BJ (cell line): Measurements from ENCODE around the gene ASB16. TPM values are rescaled to one million over a fixed set of nuclear protein-coding genes. Genes with fewer than 3 reads are reported as not detected.

Source experiments
- CTCF ChIA-PET: fragments of 350-600 bp; formaldehyde crosslinking; extraction: SDS; loops from one replicate; lab custom pipeline; 2021; ENCODE audit warnings: antibody characterized with exemption, inconsistent platforms; lab: Yijun Ruan, JAX
- POLR2A ChIA-PET: fragments of 300-600 bp; sonication (Branson Sonifier 250); formaldehyde crosslinking; extraction: SDS; loops from one replicate; lab custom pipeline; 2021; ENCODE audit warnings: antibody characterized with exemption; lab: Charles Lee
- DNase-seq: peaks from one replicate; pipeline ENCODE4 v3.0.0-alpha.2; 2011; ENCODE audit warnings: low read depth
- H3K27me3 ChIP-seq: 2 replicates; pipeline ENCODE4 v1.6.0; 2011; ENCODE audit warnings: low read length; ENCODE audit not compliant: control insufficient read depth, insufficient read depth
- H3K36me3 ChIP-seq: 2 replicates; pipeline ENCODE4 v1.5.1; 2011; ENCODE audit warnings: low read length; ENCODE audit not compliant: control insufficient read depth, insufficient read depth
- H3K4me3 ChIP-seq: 2 replicates; pipeline ENCODE4 v1.5.1; 2011; ENCODE audit warnings: low read depth, mild to moderate bottlenecking, control low read depth, low read length
- polyA plus RNA-seq: library from polyadenylated mRNA; depleted of rRNA; stranded (reverse); fragments of >200 nt; gene quantifications from 2 replicates; pipeline ENCODE4 v1.2.3, GENCODE V29; 2011
- TF ChIP-seq, protein P1 (sequence below): IDR thresholded peaks from 2 replicates; pipeline ENCODE4 v1.5.1; 2011; ENCODE audit warnings: low read depth, mild to moderate bottlenecking, control low read depth, inconsistent platforms, low read length, moderate library complexity; ENCODE audit not compliant: insufficient read depth

Gene ASB16
- polyA plus RNA-seq, 1 experiment: not detected

DNA sequence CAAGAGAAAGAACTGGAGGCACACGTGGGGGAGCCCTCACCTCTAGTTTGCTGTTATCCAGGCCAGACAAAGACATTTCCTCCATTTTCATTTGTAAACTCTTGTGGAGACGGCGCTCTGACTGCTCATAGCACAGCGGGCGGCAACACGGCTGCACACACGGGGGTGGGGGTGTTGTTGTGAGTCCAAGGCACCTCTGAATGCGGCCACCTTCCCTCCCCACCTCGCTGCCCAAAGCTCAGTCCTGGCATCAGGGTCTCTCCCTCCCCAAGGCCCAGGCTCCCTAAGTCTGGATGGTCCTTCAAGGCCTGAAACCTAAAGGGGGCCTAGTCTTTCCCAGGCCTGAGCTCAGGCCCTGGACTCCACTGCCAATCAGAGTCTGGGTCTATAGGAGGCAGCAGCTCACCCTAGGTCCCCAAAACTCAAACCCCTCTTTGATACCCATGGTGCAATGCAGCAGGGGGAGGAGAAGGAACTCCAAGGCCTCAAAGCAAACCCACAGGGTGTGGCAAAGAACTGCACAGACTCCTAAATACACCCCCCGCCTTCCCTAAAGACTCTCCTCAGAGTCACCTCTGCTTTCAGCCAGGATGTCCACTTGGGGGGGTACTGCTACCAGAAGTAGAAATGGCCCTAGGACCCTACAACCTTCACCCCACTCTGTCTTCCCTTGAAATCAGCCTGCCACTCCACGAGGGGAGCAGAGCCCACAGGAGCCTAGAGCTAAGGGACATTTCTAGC is 27.6 kb downstream of the ASB16 start:
- Histone ChIP-seq H3K27me3 (no peaks in the 10 kb centered on the region), H3K4me3 (peak overlapping the region; percentile 69), H3K36me3 (peaks cover 27% of the 10 kb centered on the region)
- POLR2A ChIA-PET: no interaction called here
- TF ChIP-seq, protein P1, sequence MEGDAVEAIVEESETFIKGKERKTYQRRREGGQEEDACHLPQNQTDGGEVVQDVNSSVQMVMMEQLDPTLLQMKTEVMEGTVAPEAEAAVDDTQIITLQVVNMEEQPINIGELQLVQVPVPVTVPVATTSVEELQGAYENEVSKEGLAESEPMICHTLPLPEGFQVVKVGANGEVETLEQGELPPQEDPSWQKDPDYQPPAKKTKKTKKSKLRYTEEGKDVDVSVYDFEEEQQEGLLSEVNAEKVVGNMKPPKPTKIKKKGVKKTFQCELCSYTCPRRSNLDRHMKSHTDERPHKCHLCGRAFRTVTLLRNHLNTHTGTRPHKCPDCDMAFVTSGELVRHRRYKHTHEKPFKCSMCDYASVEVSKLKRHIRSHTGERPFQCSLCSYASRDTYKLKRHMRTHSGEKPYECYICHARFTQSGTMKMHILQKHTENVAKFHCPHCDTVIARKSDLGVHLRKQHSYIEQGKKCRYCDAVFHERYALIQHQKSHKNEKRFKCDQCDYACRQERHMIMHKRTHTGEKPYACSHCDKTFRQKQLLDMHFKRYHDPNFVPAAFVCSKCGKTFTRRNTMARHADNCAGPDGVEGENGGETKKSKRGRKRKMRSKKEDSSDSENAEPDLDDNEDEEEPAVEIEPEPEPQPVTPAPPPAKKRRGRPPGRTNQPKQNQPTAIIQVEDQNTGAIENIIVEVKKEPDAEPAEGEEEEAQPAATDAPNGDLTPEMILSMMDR: peak; percentile 26; the same call in 1 of the 2 replicates
- CTCF ChIA-PET: interaction anchor here (0.6 to 3.2 kb wide), 6 partner anchors 12 to 346 kb away, joined by 3 to 19 read pairs (median 5); partner anchors contain the start of gene GRN
- no peak for DNase-seq

DNA sequence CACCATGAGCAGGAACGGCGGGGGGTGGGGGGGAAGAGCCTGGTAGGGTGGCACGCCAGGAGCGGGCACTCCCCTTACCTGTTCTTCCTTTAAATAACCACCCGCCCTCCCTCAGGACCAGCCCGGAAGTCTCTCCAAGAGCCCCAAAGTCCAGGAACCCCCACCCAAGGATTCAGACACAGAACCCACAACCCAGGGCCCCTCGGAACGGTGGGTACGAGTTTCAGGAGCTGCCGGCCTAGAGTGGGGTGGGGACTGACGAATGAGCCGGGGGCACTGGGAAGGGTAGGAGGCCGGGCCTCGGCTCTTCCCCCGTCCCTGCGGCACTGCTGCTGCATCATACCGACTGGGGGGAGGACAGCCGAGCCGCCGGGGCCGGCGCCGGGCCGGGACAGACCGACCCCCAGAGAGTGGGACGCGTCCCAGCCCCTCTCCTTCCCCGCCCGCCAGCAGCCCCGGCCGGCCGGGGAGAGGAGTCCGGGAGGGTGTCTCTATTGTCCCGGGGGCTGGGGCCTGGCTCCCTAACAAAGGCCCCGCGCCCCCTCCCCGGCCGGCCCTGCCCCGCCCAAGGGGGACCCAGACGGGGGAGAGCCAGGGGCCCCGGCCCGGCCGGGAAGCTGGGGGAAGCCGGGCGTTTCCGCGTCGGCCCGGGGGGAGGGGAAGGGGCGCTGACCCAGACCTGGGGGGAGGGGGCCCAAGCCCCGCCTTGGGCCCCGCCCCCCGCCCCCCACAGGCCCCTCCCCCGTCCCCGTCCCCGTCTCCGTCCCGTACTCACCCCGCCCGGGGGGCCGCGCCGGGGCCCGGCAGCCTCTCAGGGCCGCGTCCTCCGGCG is 28.4 kb downstream of the ASB16 start:
- ChIA-PET POLR2A (interaction anchor here (0.7 kb wide), 1 partner anchor 14 kb away, joined by 9 read pairs; no protein-coding TSS in a partner anchor), CTCF (interaction anchor here (0.8 to 3.2 kb wide), 5 partner anchors 11 to 146 kb away, joined by 3 to 19 read pairs (median 7); partner anchors contain the start of gene GRN)
- TF ChIP-seq, protein P1: no peak; the same call in 1 of the 2 replicates
- Histone ChIP-seq H3K36me3 (peaks cover 23% of the 10 kb centered on the region), H3K27me3 (no peaks in the 10 kb centered on the region), H3K4me3 (peak overlapping the region; percentile 69)
- DNase-seq: no peak

DNA sequence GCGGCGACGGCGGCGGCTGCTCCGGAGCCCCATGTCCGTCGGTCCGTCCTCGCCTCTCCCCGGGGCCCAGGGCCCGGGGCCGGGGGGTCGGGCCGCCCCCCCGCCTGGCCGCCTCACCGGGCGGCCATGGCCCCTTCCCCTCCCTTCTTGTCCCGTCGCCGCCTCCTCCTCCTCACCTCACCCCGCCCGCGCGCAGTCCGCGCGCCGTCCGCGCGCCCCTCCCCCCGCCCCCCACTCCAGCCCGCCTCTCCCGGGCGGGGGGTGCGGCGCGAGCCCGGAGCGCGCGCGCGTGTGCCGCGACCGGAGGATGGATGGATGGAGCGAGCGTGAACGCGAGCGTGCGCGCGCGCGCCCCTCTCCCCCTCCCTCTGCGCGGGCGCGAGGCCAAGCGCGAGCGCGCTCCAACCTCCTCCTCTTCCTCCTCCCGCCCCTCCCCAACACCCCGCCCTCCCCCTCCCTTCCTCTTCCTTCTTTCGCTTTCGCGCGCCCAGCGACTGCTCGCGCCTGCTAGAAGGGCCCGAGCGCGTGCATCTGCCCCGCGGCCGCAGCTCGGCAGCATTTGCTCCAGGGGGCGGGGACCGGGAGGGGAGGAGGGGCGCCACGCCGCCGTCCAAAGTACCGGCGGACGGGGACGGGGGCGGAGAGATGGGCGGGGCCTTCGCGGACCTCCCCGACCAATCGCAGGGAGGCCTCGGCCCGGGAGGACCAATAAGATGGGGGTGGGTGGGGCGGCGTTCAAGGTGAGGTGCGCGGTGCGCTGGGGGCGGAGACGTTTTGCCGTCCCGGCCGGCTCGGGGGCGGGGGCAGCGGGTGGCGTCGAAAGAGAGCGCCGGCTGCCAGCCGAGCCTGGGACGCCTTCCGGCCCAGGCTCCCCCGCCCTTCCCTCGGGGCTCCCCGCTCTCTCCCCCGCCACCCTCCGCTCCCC is 29.3 kb downstream of the ASB16 start, which contains the start of gene ATXN7L3:
Gene ATXN7L3 (minus strand): TSS at position 332 of the 925 bp plus-strand sequence. CDS start 1,814 bp downstream, outside the sequence.
- DNase-seq: peak; percentile 84
- POLR2A ChIA-PET: interaction anchor here (0.6 to 0.7 kb wide), 3 partner anchors 15 to 362 kb away, joined by 5 to 20 read pairs (median 9); no protein-coding TSS in a partner anchor
- peak within 1 kb of the TSS; percentile 74 for H3K4me3 ChIP-seq
- H3K27me3 ChIP-seq: no peaks in the 10 kb centered on the region
- CTCF ChIA-PET: interaction anchor here (3.2 kb wide), 1 partner anchor 10 kb away, joined by 19 read pairs; no protein-coding TSS in a partner anchor
- TF ChIP-seq, protein P1: no peak
- peaks cover 15% of the 10 kb centered on the region for H3K36me3 ChIP-seq

DNA sequence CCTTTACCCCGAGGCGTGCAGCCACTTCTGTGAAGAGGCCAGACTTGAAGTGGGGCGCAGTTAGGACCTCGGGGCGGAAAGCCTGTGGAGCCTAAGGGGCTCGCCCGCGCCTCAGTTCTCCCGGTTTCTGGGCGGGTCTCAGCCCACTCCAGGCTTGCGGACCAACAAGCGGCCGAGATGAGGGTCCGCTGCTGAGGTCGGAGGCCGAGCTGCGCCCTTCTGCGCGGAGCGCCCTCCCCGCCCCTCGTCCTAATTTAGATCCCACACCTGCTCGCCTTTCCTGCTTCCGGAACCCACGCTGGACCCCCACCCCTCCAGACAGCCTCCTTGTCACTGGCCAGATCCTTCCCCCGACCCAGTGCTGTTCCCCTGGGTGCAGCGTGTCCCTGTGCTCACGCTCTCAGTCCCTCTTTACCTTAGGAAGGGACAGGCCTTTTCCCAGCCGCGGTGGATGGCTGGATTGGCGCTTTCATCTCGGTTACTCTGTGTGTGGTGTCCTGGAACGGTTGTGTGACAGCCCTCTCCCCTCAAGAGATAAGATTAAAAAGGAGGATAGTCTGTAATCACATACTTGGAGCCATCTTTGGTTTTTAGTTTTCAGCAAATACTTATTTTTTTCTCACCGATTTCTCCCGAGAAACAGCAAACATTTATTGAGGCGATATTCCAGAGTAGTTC is 30.1 kb downstream of the ASB16 start:
- ChIA-PET POLR2A (no interaction called here), CTCF (interaction anchor here (0.6 to 2.6 kb wide), 2 partner anchors 10 to 66 kb away, joined by 3 to 18 read pairs; no protein-coding TSS in a partner anchor)
- H3K36me3 ChIP-seq: peaks cover 10% of the 10 kb centered on the region
- DNase-seq: no peak
- no peaks in the 10 kb centered on the region for H3K27me3 ChIP-seq
- H3K4me3 ChIP-seq: peak overlapping the region; percentile 74
- TF ChIP-seq, protein P1: no peak
